H1 (cell line): ENCODE results near the gene DSE. TPM values are rescaled to one million over a fixed set of nuclear protein-coding genes. Genes with fewer than 3 reads are reported as not detected.

Experiments
- ASH2L ChIP-seq: fragments of 200-600, 300-600 bp; sonication (generic); IDR thresholded peaks from one replicate; pipeline ENCODE4 v1.7.1; 2017; ENCODE audit warnings: low read length
- CHD7 ChIP-seq: fragments of 300-600 bp; sonication (generic); IDR thresholded peaks from 2 replicates; pipeline ENCODE4 v1.7.1; 2012; ENCODE audit warnings: low read length, moderate library complexity, mild to moderate bottlenecking, inconsistent platforms; ENCODE audit not compliant: insufficient replicate concordance
- EP300 ChIP-seq, 2 experiments: IDR thresholded peaks; 1 replicate in 1 of 2; 2 replicates in 1 of 2; pipeline ENCODE4 v1.6.1; 2011 to 2012; ENCODE audit warnings: low read depth in 2 of 2, low read length in 2 of 2, mild to moderate bottlenecking in 2 of 2, borderline replicate concordance in 1 of 2, inconsistent platforms in 1 of 2, moderate library complexity in 1 of 2
- KDM5A ChIP-seq: fragments of 200-600 bp; IDR thresholded peaks from 2 replicates; pipeline ENCODE4 v1.7.1; 2012; ENCODE audit warnings: mild to moderate bottlenecking, low read length, inconsistent platforms, mixed read lengths
- PHF8 ChIP-seq: fragments of 200-600 bp; sonication (generic); conservative IDR thresholded peaks from 2 replicates; pipeline ENCODE4 v1.7.1; 2012; ENCODE audit warnings: low read depth, mild to moderate bottlenecking, inconsistent platforms, low read length, moderate library complexity
- RAD21 ChIP-seq, 2 experiments: IDR thresholded peaks in 1 of 2; conservative IDR thresholded peaks in 1 of 2; 2 replicates each; pipeline ENCODE4 v1.6.1; 2011; ENCODE audit warnings: low read depth in 2 of 2, low read length in 2 of 2, improper control_type of control experiment in 1 of 2, inconsistent platforms in 1 of 2, mild to moderate bottlenecking in 1 of 2, moderate library complexity in 1 of 2
- RXRA ChIP-seq: IDR thresholded peaks from 2 replicates; pipeline ENCODE4 v1.6.1; 2011; ENCODE audit warnings: low read depth, mild to moderate bottlenecking, low read length, moderate library complexity; ENCODE audit not compliant: insufficient read depth
- SAP30 ChIP-seq: fragments of 300-600 bp; sonication (generic); IDR thresholded peaks from 2 replicates; pipeline ENCODE4 v1.7.1; 2012; ENCODE audit warnings: low read length, moderate library complexity, mild to moderate bottlenecking, inconsistent platforms; ENCODE audit not compliant: insufficient read depth, insufficient replicate concordance
- TBP ChIP-seq: IDR thresholded peaks from 2 replicates; pipeline ENCODE4 v1.6.1; 2011; ENCODE audit warnings: low read depth, low read length, improper control_type of control experiment
- YY1 ChIP-seq: IDR thresholded peaks from 2 replicates; pipeline ENCODE4 v1.6.1; 2011; ENCODE audit warnings: low read depth, mild to moderate bottlenecking, low read length
- polyA plus RNA-seq, 7 experiments: library from polyadenylated mRNA; depleted of rRNA in 3 of 7; stranded (reverse) in 5 of 7; unstranded in 2 of 7; fragments of >200 nt in 5 of 7; fragments of 200-250 nt in 2 of 7; gene quantifications; 1 replicate in 5 of 7; 2 replicates in 1 of 7; 4 replicates in 1 of 7; pipeline versions ENCODE4 v1.2.1 to v1.2.3, GENCODE V29; 2011 to 2013; ENCODE audit warnings: missing spikeins in 2 of 7, mixed read lengths in 2 of 7
- total RNA-seq: library from RNA; stranded (reverse); fragmentation: NEBNext Ultra II Directional; extraction: Animal tissue kit (Norgen Biotek cat#: 25700); gene quantifications from 2 replicates; pipeline ENCODE4 v1.2.1, GENCODE V29; 2021

Gene DSE
- total and polyA plus RNA-seq, 2 of the 8 experiments (the other 6 are each of a cell fraction or from before 2014, with no cell fraction given), result 32.5 to 94.4 TPM

GRCh38 chr6:116359835-116360234 is 10.9 kb upstream of the DSE start (continued):
- TF ChIP-seq CHD7 (no peak), SAP30 (no peak), RAD21 (IDR thresholded peaks at IDR 0.05 in 1 of 2, conservative IDR thresholded peaks at IDR 0.05 in 1 of 2; ENCODE audit: low read depth in 2 of 2, low read length in 2 of 2) (no peak), ASH2L (no peak), TBP (no peak), PHF8 (no peak), KDM5A (no peak), RXRA (no peak), YY1 (no peak), EP300 (IDR thresholded peaks at IDR 0.05; ENCODE audit: borderline replicate concordance in 1 of 2, low read depth in 2 of 2, low read length in 2 of 2) (no peak)
